GM10847 (cell line): ENCODE data around the gene CDCA4.

Source experiments
- POLR2A ChIP-seq: IDR thresholded peaks from 2 replicates; pipeline ENCODE4 v1.6.1; 2011; ENCODE audit not compliant: insufficient read length; ENCODE audit errors: extremely low read depth

Gene CDCA4

DNA sequence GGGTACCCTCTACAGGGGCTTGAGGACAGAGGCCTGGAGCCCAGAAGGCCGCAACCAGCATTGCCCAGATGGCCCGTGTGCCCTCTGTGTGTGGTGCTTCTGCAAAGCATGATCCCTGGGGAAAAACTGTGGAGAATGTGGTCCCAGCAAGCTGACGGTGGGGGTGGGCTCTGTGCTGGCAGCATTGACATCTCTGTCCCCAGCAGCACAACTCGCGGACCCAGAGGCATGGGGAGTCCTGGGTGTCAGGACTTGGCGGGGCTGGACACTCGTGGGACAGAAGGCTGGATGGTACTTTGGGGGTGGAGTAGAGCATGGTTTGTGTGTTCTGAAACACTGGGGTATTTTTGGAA is 31.0 kb downstream of the CDCA4 start:
- TF ChIP-seq POLR2A: no peak

DNA sequence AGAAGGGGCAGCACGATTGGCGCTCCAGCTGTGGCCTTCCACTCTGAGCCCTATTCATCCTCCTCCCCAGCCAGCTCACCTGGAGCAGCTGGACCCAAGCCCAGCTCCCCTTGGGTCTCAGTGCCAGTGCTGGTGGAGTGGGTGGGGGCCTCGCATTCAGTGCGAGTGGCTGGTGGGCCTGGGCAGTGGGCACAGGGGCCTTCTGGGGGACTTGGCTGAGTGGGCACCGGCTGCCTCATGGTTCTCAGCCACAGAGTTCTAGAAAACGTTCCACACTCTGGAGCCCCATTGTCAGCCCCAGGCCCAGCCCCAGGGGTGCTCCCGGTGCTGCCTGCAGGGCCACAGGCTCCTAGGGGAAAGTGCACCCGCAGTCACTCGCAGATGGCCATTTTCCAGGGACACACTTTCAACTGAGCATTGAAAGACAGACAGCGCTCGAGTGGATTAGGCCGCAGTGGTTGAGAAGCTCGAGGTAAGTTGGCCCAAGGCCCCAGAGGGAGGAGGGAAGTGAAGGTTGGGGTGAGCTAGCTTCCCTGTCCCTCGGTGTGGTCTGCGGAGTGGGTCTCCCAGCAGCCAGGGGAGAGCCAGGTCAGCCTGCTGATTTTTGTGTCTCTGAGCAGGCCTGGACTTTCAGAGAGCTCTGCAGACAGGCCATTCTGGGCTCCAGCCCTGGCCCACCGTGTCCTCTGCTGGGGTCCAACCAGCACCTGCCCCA is 31.5 kb downstream of the CDCA4 start:
- no peak for TF ChIP-seq POLR2A

- TF ChIP-seq POLR2A: no peak
These were observed 34.3 kb downstream of the CDCA4 start for GRCh38 chr14:104986487-104987164.

- TF ChIP-seq POLR2A: peak; percentile 3
These were observed 35.0 kb downstream of the CDCA4 start, which contains the start of gene CLBA1 for GRCh38 chr14:104985675-104986486. TSS of gene CLBA1 (plus strand) at chr14:104985788. CDS start at chr14:104986432, 644 bp downstream.

DNA sequence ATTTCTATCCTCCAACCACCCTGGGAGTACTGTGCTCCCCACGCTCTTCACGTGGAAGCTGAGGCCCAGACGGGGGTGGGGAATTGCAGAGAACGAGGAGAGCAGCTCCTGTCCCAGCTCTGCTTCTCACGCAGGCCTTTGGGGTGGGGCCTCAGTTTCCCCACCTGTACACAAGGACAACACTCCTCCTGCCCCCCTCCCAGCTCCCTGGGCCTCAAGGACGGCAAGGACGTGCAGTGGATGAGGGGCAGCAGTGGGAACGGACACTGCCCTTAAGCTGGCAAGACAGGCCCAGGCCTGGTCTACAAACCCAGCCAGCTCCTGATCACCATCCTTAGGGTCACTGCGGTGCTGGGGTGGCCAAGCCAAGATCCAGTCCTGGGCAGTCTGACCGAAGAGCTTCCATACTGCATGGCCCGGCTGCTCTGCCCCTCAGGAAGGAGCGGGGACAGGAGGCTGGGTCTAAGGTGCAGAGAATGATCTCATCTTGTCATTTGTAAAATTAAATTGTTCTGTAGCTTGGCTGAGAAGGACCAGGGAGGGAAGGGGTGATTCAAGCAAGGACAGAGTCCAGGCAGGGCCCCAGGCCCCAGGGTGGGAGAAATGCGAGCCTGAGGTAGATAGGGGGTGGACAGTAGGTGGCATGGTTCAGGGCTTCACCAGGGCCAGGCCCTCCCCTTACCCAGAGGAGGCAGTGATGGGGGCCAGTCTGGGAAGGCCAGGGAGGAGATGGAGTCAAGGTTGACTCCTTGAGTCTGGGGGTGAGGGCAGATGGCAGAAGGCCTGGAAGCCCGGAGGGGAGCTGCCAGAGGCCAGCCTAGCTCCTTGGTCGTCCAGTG is 36.6 kb downstream of the CDCA4 start:
- no peak for TF ChIP-seq POLR2A

DNA sequence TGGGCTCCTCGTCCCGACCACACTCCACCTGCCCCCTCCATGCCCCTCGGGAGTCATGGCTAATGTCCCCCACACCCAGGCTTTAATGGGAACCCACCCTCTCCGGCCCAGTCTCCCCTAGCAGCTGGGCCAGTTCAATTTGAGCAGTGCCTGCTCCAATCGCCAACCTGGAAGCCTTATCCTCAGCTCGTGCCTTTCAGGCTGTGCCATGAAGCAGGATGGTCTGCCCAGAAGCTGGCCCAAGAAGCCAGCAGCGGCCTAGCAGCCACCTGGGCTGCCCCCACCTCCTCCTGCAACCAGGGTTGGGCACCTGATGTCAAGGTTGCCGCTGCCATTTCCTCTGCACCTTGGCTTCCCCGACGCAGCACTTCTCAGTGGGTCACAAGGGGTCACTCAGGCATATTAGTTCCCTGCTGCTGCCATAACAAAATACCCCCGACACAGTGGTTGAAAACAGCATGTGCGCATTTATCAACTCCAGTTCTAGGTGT is 37.6 kb downstream of the CDCA4 start:
- TF ChIP-seq POLR2A: no peak

DNA sequence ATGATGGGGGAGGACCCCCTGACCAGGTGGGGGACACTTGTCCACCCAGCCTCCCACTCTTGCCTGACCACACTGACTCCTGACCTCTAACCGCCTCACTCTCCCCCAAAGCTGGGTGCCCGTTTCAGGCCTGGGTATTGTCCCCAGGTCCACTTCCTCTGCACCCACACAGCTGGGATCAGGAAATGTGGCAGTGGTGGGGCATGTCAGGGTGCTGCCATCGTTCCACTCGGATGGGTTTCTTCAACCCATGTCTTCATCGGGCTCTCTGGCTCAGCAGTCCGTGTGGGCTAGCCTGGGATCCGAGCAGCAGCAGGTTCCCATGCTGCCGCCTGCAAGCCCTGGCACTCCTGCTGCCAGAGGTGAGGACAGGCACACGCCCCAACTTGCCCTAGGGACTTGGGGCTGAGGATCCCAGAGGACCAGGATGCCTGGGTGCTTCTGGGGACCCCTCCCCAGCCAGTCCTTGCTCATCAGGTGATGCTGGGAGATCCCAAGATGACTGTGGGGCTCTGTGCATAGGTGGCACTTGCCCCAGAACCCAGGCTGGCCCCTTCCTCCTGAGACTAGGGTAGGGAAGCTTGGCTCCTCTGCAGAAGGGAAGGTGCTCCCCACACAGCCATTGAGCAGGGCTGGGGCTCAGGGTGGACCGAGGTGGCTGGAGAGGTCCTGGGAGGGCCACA is 38.2 kb downstream of the CDCA4 start:
- no peak for TF ChIP-seq POLR2A

DNA sequence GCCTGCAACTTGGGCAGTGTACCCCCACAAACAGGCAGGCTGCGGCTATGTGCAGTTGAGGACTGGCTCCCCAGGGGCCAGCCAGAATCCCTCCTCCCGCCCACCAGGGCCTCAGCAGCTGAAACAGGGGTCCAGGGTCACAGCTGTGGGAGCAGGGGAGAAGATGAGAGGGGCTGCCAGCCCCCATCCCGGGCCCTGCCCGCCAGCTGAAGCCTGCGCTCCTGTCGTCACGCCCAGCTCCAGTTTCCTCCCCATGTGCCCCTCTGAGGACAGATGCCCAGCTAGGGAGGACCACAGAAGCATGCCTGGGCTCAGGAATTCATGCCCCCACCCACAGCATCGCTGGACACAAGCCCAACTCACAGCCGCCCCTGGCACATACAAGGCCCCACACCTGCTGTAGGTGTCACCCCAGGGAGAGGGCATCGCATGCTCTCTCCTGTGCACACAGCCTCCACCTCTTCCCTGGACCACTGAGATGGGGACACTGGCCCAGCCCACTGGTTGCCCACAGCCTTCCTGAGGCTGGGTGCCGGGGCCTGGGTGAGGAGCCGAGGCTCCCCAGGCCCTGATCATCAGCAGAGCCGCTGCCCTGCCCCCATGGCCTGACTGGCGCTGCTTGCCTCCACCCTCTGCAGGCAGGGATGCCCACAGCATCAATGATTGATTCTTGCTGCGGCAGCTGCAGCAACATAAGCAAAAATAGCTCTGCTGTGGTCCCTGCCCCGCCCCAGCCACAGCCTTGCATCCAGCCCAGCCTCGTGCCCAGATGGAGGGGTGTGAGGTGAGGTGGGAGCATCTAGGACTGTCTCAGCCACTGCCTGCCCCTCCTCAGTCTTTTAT is 39.0 kb downstream of the CDCA4 start:
- no peak for TF ChIP-seq POLR2A

DNA sequence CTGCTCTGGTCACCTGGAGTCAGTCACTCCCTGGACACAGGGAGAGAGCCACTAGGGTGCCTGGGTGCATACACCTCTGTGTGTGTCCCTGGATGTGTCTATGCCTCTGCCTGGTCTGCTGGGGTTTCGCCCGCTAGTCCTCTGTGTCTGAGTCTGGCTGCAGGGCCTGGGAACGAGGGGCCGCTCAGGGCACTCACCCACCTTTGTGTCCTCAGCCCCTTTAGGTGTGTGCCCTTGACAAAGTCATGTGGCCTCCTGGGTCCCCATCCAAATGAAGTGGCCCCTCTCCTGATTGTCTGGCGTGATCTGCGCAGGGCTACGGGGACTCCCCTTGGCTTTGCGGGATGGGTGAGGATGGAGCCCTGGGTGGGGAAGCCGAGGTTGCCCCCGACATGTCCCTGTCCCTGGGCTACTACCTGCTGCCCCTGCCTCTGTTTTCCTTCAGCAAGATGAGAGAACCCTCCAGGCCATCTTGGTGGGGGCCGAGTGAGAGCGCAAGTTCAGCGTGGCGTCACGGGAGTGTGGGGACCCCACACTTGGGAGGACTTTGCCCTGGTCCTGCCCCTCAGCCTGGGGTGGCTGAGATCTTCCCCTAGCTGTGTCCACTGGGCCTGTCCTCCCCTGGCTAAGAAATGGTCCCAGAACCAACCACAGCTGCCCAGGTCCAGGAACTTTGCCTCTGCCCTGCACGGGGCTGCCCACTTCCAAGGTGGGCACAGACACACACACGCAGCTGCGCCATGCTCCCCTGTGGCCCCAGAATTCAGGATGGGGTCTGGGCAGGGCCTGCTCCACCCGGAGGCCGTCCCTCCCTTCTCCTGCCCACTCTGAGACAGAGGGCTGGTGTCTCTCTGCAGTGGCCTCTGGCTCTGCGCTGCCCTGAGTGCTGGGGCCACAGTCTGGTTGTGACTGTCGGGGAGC is 40.0 kb downstream of the CDCA4 start:
- TF ChIP-seq POLR2A: no peak

DNA sequence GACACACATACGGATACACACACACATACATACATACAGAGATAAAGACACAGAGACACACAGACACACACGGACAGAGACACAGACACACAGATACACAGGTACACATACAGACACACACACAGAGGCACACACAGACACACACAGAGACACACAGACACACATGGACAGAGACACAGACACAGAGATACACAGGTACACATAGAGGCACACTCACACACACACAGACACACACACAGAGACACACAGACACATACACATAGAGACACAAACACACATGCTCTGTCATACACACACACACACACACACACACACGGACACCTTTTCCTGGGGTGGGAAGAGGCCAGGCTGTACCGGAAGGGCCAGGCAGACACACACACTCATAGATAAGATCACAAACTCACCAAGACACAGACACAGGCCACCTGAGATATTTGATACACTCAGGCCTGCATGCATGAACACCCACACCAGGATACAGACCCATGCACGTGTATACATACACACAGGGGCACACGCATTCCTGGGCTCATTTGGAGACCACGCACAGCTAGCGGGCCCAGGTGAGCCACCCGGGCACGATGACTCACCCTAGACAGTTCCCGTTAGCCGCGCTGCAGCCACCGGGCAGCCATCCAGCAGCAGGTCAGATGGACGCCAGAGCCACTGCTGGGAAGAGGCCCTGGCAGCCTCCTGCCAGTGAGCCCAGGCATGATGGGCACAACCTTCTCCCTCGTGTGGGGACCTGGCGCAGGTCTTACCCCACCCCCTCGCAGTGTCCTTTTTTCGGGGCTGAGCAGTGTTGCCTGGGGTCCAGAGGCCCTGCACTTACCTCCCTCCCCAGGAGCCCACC is 40.9 kb downstream of the CDCA4 start:
- no peak for TF ChIP-seq POLR2A
